ENCODE results near the gene ZNF320.
"Not testable (repeated sequence)": the region's sequence is repeated elsewhere in the genome, so short reads cannot be mapped to it uniquely, and the experiment has no call there.

DNA sequence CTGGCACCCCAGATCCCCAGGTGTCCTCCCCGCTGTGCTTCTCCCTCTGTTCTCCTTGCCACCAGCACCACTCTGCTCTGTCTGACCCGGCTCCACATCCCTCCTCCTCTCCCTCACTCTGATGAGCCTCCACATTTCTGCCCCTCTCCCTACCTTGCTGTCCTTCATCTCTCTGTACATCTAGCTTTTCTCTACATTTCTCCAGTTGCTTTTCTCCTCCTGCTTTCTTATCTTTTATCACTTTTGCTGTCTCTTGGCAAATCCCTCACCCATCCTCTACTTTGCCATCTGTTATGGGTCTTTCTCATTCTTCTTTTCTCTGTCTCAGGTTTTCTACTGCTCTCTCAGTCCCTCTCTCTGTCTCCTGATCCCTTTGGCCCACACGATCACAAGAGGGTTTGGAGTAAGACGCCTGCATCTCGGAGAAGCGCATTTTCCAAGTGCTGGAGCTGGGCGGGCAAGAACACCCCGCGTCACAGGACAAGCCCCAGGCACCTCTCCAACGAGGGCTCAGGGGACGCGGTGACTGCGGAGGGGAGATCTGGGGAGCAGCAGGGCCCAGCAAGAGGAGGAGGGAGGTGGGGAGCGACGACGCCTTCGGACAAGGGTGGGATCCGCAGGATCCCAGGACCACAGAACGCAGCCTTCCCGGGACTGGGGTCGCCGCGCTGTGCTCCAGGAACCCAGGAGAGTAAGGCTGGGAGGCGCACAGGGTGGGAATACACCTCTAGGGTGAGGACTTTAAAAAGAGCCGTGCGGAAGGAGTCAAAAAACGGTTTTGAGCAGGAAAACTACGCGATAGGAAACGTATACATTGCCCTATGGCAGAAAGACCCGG lies 40.7 kb downstream of the ZNF320 start:
- not testable (repeated sequence) for TF ChIP-seq CTCF, POLR2A (IDR thresholded peaks at IDR 0.05)

Measured in adrenal gland (tissue), 5 donors.